Gastroesophageal sphincter (tissue), 4 donors: ENCODE measurements around the gene MMP21. TPM values are rescaled to one million over a fixed set of nuclear protein-coding genes. Genes with fewer than 3 reads are reported as not detected.
A peak's percentile ranks its signal among the peaks of the same experiment; 100 is the strongest.

Experiments
- ATAC-seq: fragments of 150-250 bp; one replicate; pipeline ENCODE4 v1.9.1; 2016; ENCODE audit warnings: mild to moderate bottlenecking, moderate library complexity
- H3K27ac ChIP-seq, 4 donors: fragments of 200-600 bp; sonication (generic) in 3 of 4; 1 replicate in 3 of 4; 2 replicates in 1 of 4; pipeline ENCODE4 v1.5.1; 2016 to 2019
- H3K27me3 ChIP-seq: fragments of 200-600 bp; sonication (generic); one replicate; pipeline ENCODE4 v1.5.1; 2019
- H3K36me3 ChIP-seq, 2 donors: fragments of 200-600 bp; sonication (generic); one replicate each; pipeline ENCODE4 v1.5.1; 2019; ENCODE audit warnings: control low read depth in 1 of 2
- H3K4me1 ChIP-seq, 3 donors: fragments of 200-600 bp; sonication (generic); 1 replicate in 2 of 3; 2 replicates in 1 of 3; pipeline ENCODE4 v1.5.1; 2016 to 2019; ENCODE audit warnings: control low read depth in 2 of 3
- H3K4me3 ChIP-seq, 2 donors: fragments of 200-600 bp; sonication (generic); one replicate each; pipeline ENCODE4 v1.5.1; 2019; ENCODE audit warnings: mild to moderate bottlenecking in 1 of 2, moderate library complexity in 1 of 2
- H3K9me3 ChIP-seq, 3 donors: fragments of 200-600 bp; sonication (generic); one replicate each; pipeline ENCODE4 v1.5.1; 2017 to 2019; ENCODE audit warnings: control low read depth in 2 of 3
- CTCF ChIP-seq, 4 experiments: fragments of 200-600 bp in 2 of 4; fragments of 450-650 bp in 2 of 4; sonication (generic) in 1 of 4; IDR thresholded peaks; one replicate each; pipeline ENCODE4 v1.5.1; 2017 to 2019; ENCODE audit warnings: antibody characterized with exemption in 4 of 4, mild to moderate bottlenecking in 2 of 4, moderate library complexity in 2 of 4
- EP300 ChIP-seq: sonication (generic); formaldehyde crosslinking; IDR thresholded peaks from one replicate; pipeline ENCODE4 v1.6.1; 2017; ENCODE audit warnings: antibody characterized with exemption, mild to moderate bottlenecking
- POLR2A ChIP-seq, 2 donors: fragments of 450-650 bp; IDR thresholded peaks; one replicate each; pipeline ENCODE4 v1.6.1; 2017; ENCODE audit warnings: antibody characterized with exemption in 2 of 2, mild to moderate bottlenecking in 2 of 2, moderate library complexity in 1 of 2
- POLR2AphosphoS5 ChIP-seq: sonication (generic); formaldehyde crosslinking; IDR thresholded peaks from one replicate; pipeline ENCODE4 v1.6.1; 2017; ENCODE audit warnings: antibody characterized with exemption
- WGBS, 2 donors: methylation state at CpG; one replicate each; pipeline ENCODE4 v1.1.5; 2018; ENCODE audit warnings: low coverage in 1 of 2; 5-methylcytosine and 5-hydroxymethylcytosine counted together
- total RNA-seq, 4 donors: library from RNA; depleted of rRNA; stranded (reverse); fragments of >200 nt; gene quantifications; one replicate each; pipeline ENCODE4 v1.1.0, GENCODE V29; 2016

Gene MMP21
- total RNA-seq, 4 donors from 2014 or later, result 0.13 to 0.81 TPM; not detected in 2

- H3K27ac ChIP-seq, result no peak overlapping the region
- ATAC-seq, result no peak
These were observed 48.7 kb downstream of the MMP21 start for GRCh38 chr10:125726914-125727313.

GRCh38 chr10:125722811-125723210, 52.8 kb downstream of the MMP21 start:
- peaks cover 7 to 68% of the 10 kb centered on the region in 2 donors for H3K36me3 ChIP-seq
- no peak for ATAC-seq
- H3K4me1 ChIP-seq, result peaks cover 4 to 24% (median 9%) of the 10 kb centered on the region in 3 donors
- no peaks in the 10 kb centered on the region for H3K9me3 ChIP-seq
- TF ChIP-seq POLR2AphosphoS5 (no peak), CTCF (IDR thresholded peaks at IDR 0.05) (no peak), POLR2A (IDR thresholded peaks at IDR 0.05) (no peak), EP300 (no peak)
- WGBS, 2 donors, result 100% methylated on average over 1 of the region's 1 CpG
- no peaks in the 10 kb centered on the region for H3K27me3 ChIP-seq
- no peak overlapping the region for H3K4me3 ChIP-seq
- no peak overlapping the region for H3K27ac ChIP-seq

More at GRCh38 chr10:125726914-125727313, 48.7 kb downstream of the MMP21 start:
- TF ChIP-seq CTCF (IDR thresholded peaks at IDR 0.05) (no peak), POLR2AphosphoS5 (no peak), POLR2A (IDR thresholded peaks at IDR 0.05) (no peak), EP300 (no peak)
- no peaks in the 10 kb centered on the region for H3K27me3 ChIP-seq
- no peaks in the 10 kb centered on the region for H3K4me1 ChIP-seq
- no peak overlapping the region for H3K4me3 ChIP-seq
- WGBS, 2 donors, result 87 to 95% methylated on average over 7 of the region's 7 CpGs
- H3K9me3 ChIP-seq, result no peaks in the 10 kb centered on the region
- H3K36me3 ChIP-seq, result peaks cover 23 to 99% of the 10 kb centered on the region in 2 donors

GRCh38 chr10:125721035-125721434, 54.6 kb downstream of the MMP21 start:
- H3K4me3 ChIP-seq, result no peak overlapping the region
- ATAC-seq, result no peak
- no peaks in the 10 kb centered on the region for H3K9me3 ChIP-seq
- TF ChIP-seq POLR2A (IDR thresholded peaks at IDR 0.05) (no peak), CTCF (IDR thresholded peaks at IDR 0.05) (no peak), EP300 (no peak), POLR2AphosphoS5 (no peak)
- H3K27me3 ChIP-seq, result no peaks in the 10 kb centered on the region
- H3K36me3 ChIP-seq, result peaks cover 7 to 50% of the 10 kb centered on the region in 2 donors
- no peak overlapping the region for H3K27ac ChIP-seq
- H3K4me1 ChIP-seq, result peaks cover 4 to 24% (median 9%) of the 10 kb centered on the region in 3 donors
- WGBS, 2 donors, result 76 to 84% methylated on average over 3 to 6 of the region's 6 CpGs

GRCh38 chr10:125720002-125720382, 55.6 kb downstream of the MMP21 start:
- Histone ChIP-seq H3K9me3 (no peaks in the 10 kb centered on the region), H3K27me3 (no peaks in the 10 kb centered on the region), H3K4me3 (peak overlapping the region; percentile 87 to 92), H3K27ac (peak overlapping the region; percentile 78 to 97 (median 89)), H3K4me1 (peaks cover 4 to 24% (median 9%) of the 10 kb centered on the region in 3 donors), H3K36me3 (peaks cover 5 to 40% of the 10 kb centered on the region in 2 donors)
- 1 to 5% methylated on average over 8 to 14 of the region's 15 CpGs for WGBS, 2 donors
- no peak for TF ChIP-seq POLR2A (IDR thresholded peaks at IDR 0.05)
- TF ChIP-seq EP300, result no peak
- no peak for TF ChIP-seq POLR2AphosphoS5
- no peak for TF ChIP-seq CTCF (IDR thresholded peaks at IDR 0.05)
- ATAC-seq, result no peak

- H3K27me3 ChIP-seq, result no peaks in the 10 kb centered on the region
- TF ChIP-seq EP300 (no peak), CTCF (IDR thresholded peaks at IDR 0.05) (peak in 1 of 4 experiments; percentile 11), POLR2AphosphoS5 (peak; percentile 90), POLR2A (IDR thresholded peaks at IDR 0.05) (peak; percentile 72 to 80)
- WGBS, 2 donors, result no CpG with 5 or more reads among the region's 72 CpGs
- H3K4me1 ChIP-seq, result peaks cover 4 to 24% (median 9%) of the 10 kb centered on the region in 3 donors
- H3K9me3 ChIP-seq, result no peaks in the 10 kb centered on the region
- H3K27ac ChIP-seq, result peak within 1 kb of the TSS; percentile 78 to 97 (median 89)
- peak within 1 kb of the TSS; percentile 87 to 92 for H3K4me3 ChIP-seq
- peaks cover 3 to 34% of the 10 kb centered on the region in 2 donors for H3K36me3 ChIP-seq
- peak; percentile 100 for ATAC-seq
These were observed 56.2 kb downstream of the MMP21 start, which contains the start of gene EDRF1 for GRCh38 chr10:125719173-125720001. Gene EDRF1 (plus strand): TSS chr10:125719709. CDS start chr10:125719808, 99 bp downstream.
